ENCODE results near the gene HOMER2.
A peak's percentile ranks its signal among the peaks of the same experiment; 100 is the strongest.
"Not testable (repeated sequence)": the region's sequence is repeated elsewhere in the genome, so short reads cannot be mapped to it uniquely, and the experiment has no call there.

The HOMER2 gene

GRCh38 chr15:82830427-82831173 lies 121.9 kb downstream of the HOMER2 start:
- DNase-seq: no peak

GRCh38 chr15:82829234-82829633 lies 123.3 kb downstream of the HOMER2 start:
- DNase-seq: no peak

GRCh38 chr15:82828075-82828474 lies 124.4 kb downstream of the HOMER2 start:
- DNase-seq: no peak

- no peak for DNase-seq
Measured at GRCh38 chr15:82823049-82823448, 129.5 kb downstream of the HOMER2 start.

- not testable (repeated sequence) for DNase-seq
Measured at GRCh38 chr15:82821851-82822250, 130.7 kb downstream of the HOMER2 start.

GRCh38 chr15:82821396-82821795 lies 131.1 kb downstream of the HOMER2 start:
- not testable (repeated sequence) for DNase-seq

- DNase-seq: no peak
Measured at GRCh38 chr15:82820128-82820527, 132.4 kb downstream of the HOMER2 start.

- no peak for DNase-seq
Measured at GRCh38 chr15:82812994-82813393, 139.5 kb downstream of the HOMER2 start.

- no peak for DNase-seq
Measured at GRCh38 chr15:82810890-82811426, 141.6 kb downstream of the HOMER2 start.

- no peak for DNase-seq
Measured at GRCh38 chr15:82810061-82810889, 142.2 kb downstream of the HOMER2 start.

GRCh38 chr15:82809308-82810060 lies 143.0 kb downstream of the HOMER2 start, which contains the start of gene WHAMM:
Gene WHAMM, plus strand, starts transcription at chr15:82809628. Its CDS starts 99 bp downstream, at chr15:82809727.
- peak; percentile 83 for DNase-seq

- no peak for DNase-seq
Measured at GRCh38 chr15:82808634-82809041, 143.9 kb downstream of the HOMER2 start.

GRCh38 chr15:82807920-82808633 lies 144.4 kb downstream of the HOMER2 start:
- no peak for DNase-seq

- DNase-seq: no peak
Measured at GRCh38 chr15:82805994-82806406, 146.5 kb downstream of the HOMER2 start, which contains the start of gene FSD2. Gene FSD2, minus strand, starts transcription at chr15:82806069. Its CDS starts 18,679 bp downstream, at chr15:82787390.

- DNase-seq: no peak
Measured at GRCh38 chr15:82804575-82804949, 148.0 kb downstream of the HOMER2 start.

- DNase-seq: no peak
Measured at GRCh38 chr15:82803793-82804574, 148.5 kb downstream of the HOMER2 start.

- no peak for DNase-seq
Measured at GRCh38 chr15:82802497-82802896, 150.0 kb downstream of the HOMER2 start.

GRCh38 chr15:82799183-82799841 lies 153.2 kb downstream of the HOMER2 start:
- no peak for DNase-seq

Measured in NCI-H2081 treated with DMSO at 0.1 percent for 48 hours (cell line).